Uterus (tissue), 4 donors: ENCODE results near the gene EDRF1. TPM values are rescaled to one million over a fixed set of nuclear protein-coding genes. Genes with fewer than 3 reads are reported as not detected.
"Not testable (repeated sequence)": the region's sequence is repeated elsewhere in the genome, so short reads cannot be mapped to it uniquely, and the experiment has no call there.

Experiments used
- DNase-seq, 2 donors: peaks; one replicate each; pipeline ENCODE4 v3.0.0-alpha.2; 2019 to 2020
- H3K27ac ChIP-seq, 2 donors: fragments of 200-600 bp; sonication (generic); 1 replicate in 1 of 2; 2 replicates in 1 of 2; pipeline ENCODE4 v1.5.1; 2016 to 2018
- H3K27me3 ChIP-seq, 2 donors: fragments of 200-600 bp; sonication (generic); one replicate each; pipeline ENCODE4 v1.5.1; 2018 to 2019; ENCODE audit warnings: control low read depth in 1 of 2
- H3K36me3 ChIP-seq, 2 donors: fragments of 200-600 bp; sonication (generic); one replicate each; pipeline ENCODE4 v1.5.1; 2019; ENCODE audit warnings: control low read depth in 1 of 2
- H3K4me1 ChIP-seq, 2 donors: fragments of 200-600 bp; sonication (generic); one replicate each; pipeline ENCODE4 v1.5.1; 2018 to 2019; ENCODE audit warnings: control low read depth in 1 of 2
- H3K4me3 ChIP-seq, 2 donors: fragments of 200-600 bp; sonication (generic); 1 replicate in 1 of 2; 2 replicates in 1 of 2; pipeline ENCODE4 v1.5.1; 2018 to 2019; ENCODE audit warnings: mild to moderate bottlenecking in 1 of 2
- H3K9me3 ChIP-seq, 2 donors: fragments of 200-600 bp; sonication (generic); one replicate each; pipeline ENCODE4 v1.5.1; 2019; ENCODE audit warnings: control low read depth in 1 of 2
- CTCF ChIP-seq, 4 experiments: fragments of 200-600 bp in 2 of 4; fragments of 450-650 bp in 2 of 4; sonication (generic) in 2 of 4; IDR thresholded peaks; one replicate each; pipeline ENCODE4 v1.5.1; 2016 to 2019; ENCODE audit warnings: antibody characterized with exemption in 4 of 4, mild to moderate bottlenecking in 2 of 4, moderate library complexity in 1 of 4
- POLR2A ChIP-seq, 2 donors: fragments of 450-650 bp; IDR thresholded peaks; one replicate each; pipeline ENCODE4 v1.6.1; 2016; ENCODE audit warnings: antibody characterized with exemption in 2 of 2, mild to moderate bottlenecking in 1 of 2, moderate library complexity in 1 of 2
- intact Hi-C: fragments of 100-400 bp; cut with DNase I; formaldehyde crosslinking; loops from one replicate; pipeline ENCODE4 v1.15.1; 2023; ENCODE audit warnings: low total_unique reads
- total RNA-seq, 4 donors: library from RNA; depleted of rRNA in 3 of 4; stranded (reverse); fragments of >200 nt in 3 of 4; gene quantifications; one replicate each; pipeline versions ENCODE4 v1.1.0 to v1.2.4, GENCODE V29; 2014 to 2023
- donor health status: DM: yes; HTN: yes; CAD: no.

The EDRF1 gene
- total RNA-seq, 4 donors from 2014 or later: 26.2 to 79.2 (median 47.9) TPM

- Histone ChIP-seq H3K4me1 (peaks cover 0 to 4% of the 10 kb centered on the region in 2 donors), H3K9me3 (no peaks in the 10 kb centered on the region), H3K36me3 (no peaks in the 10 kb centered on the region), H3K27me3 (no peaks in the 10 kb centered on the region), H3K4me3 (no peak overlapping the region), H3K27ac (peak overlapping the region; percentile 56 to 66)
- no peak for DNase-seq
- intact Hi-C loops: no loop called here
- TF ChIP-seq POLR2A (IDR thresholded peaks at IDR 0.05) (no peak), CTCF (IDR thresholded peaks at IDR 0.05) (no peak)
Measured at GRCh38 chr10:125708971-125709503, 10.5 kb upstream of the EDRF1 start.

- no peak for DNase-seq
- Histone ChIP-seq H3K36me3 (no peaks in the 10 kb centered on the region), H3K27me3 (no peaks in the 10 kb centered on the region), H3K27ac (peak overlapping the region; percentile 56 to 66), H3K4me3 (peak overlapping the region in 1 of 2 donors; percentile 12), H3K9me3 (no peaks in the 10 kb centered on the region), H3K4me1 (peaks cover 0 to 4% of the 10 kb centered on the region in 2 donors)
- no peak for TF ChIP-seq CTCF (IDR thresholded peaks at IDR 0.05)
- no peak for TF ChIP-seq POLR2A (IDR thresholded peaks at IDR 0.05)
- intact Hi-C loops: no loop called here
Measured at GRCh38 chr10:125709553-125710474, 9.7 kb upstream of the EDRF1 start.

- DNase-seq: no peak
- Histone ChIP-seq H3K27ac (no peak overlapping the region), H3K4me3 (no peak overlapping the region), H3K36me3 (no peaks in the 10 kb centered on the region), H3K4me1 (peaks cover 0 to 4% of the 10 kb centered on the region in 2 donors), H3K9me3 (no peaks in the 10 kb centered on the region), H3K27me3 (no peaks in the 10 kb centered on the region)
- intact Hi-C loops: no loop called here
- TF ChIP-seq CTCF (IDR thresholded peaks at IDR 0.05) (no peak), POLR2A (IDR thresholded peaks at IDR 0.05) (no peak)
Measured at GRCh38 chr10:125711110-125711750, 8.3 kb upstream of the EDRF1 start.

GRCh38 chr10:125714728-125715127 is 4.8 kb upstream of the EDRF1 start:
- H3K9me3 ChIP-seq, H3K27me3 ChIP-seq, intact Hi-C loops, H3K27ac ChIP-seq, DNase-seq, H3K4me1 ChIP-seq, H3K36me3 ChIP-seq, H3K4me3 ChIP-seq: not testable (repeated sequence)

GRCh38 chr10:125720002-125720382 is 483 bp downstream of the EDRF1 start:
- no peak for TF ChIP-seq POLR2A (IDR thresholded peaks at IDR 0.05)
- TF ChIP-seq CTCF (IDR thresholded peaks at IDR 0.05): no peak
- intact Hi-C loops: no loop called here
- peak in 1 of 2 donors; percentile 20 for DNase-seq
- H3K4me3 ChIP-seq: peak overlapping the region; percentile 74 to 96
- H3K27ac ChIP-seq: peak overlapping the region; percentile 85 to 86
- no peaks in the 10 kb centered on the region for H3K27me3 ChIP-seq
- H3K9me3 ChIP-seq: no peaks in the 10 kb centered on the region
- H3K4me1 ChIP-seq: peaks cover 0 to 6% of the 10 kb centered on the region in 2 donors
- H3K36me3 ChIP-seq: no peaks in the 10 kb centered on the region
